Liver (tissue), 9 donors: ENCODE measurements around the gene ZSCAN1. TPM values are rescaled to one million over a fixed set of nuclear protein-coding genes. Genes with fewer than 3 reads are reported as not detected.

Experiments used
- DNase-seq: peaks from one replicate; pipeline ENCODE4 v3.0.0-alpha.2; 2017; ENCODE audit warnings: low spot score
- H3K27ac ChIP-seq, 2 donors: one replicate each; pipeline ENCODE4 v1.7.0; 2013; ENCODE audit warnings: inconsistent platforms in 2 of 2, low read length in 2 of 2, control low read depth in 1 of 2, low read depth in 1 of 2, mild to moderate bottlenecking in 1 of 2
- H3K27me3 ChIP-seq, 4 donors: one replicate each; pipeline versions ENCODE4 v1.6.1 to v1.7.0; 2013; ENCODE audit warnings: low read length in 3 of 4, inconsistent platforms in 1 of 4, mild to moderate bottlenecking in 1 of 4, moderate library complexity in 1 of 4; ENCODE audit not compliant: control insufficient read depth in 4 of 4, insufficient read depth in 4 of 4
- H3K36me3 ChIP-seq, 4 donors: one replicate each; pipeline versions ENCODE4 v1.6.1 to v1.7.0; 2013; ENCODE audit warnings: low read length in 3 of 4, mild to moderate bottlenecking in 3 of 4, low read depth in 1 of 4, moderate library complexity in 1 of 4; ENCODE audit not compliant: control insufficient read depth in 4 of 4, insufficient read depth in 3 of 4
- H3K4me1 ChIP-seq, 4 donors: one replicate each; pipeline versions ENCODE4 v1.6.1 to v1.7.0; 2013; ENCODE audit warnings: low read length in 3 of 4, mild to moderate bottlenecking in 3 of 4, moderate library complexity in 1 of 4; ENCODE audit not compliant: control insufficient read depth in 4 of 4, insufficient read depth in 4 of 4
- H3K4me3 ChIP-seq, 3 donors: one replicate each; pipeline versions ENCODE4 v1.6.1 to v1.7.0; 2013; ENCODE audit warnings: low read length in 3 of 3, control low read depth in 1 of 3, low read depth in 1 of 3, mild to moderate bottlenecking in 1 of 3
- H3K9ac ChIP-seq, 2 donors: one replicate each; pipeline ENCODE4 v1.7.0; 2013; ENCODE audit warnings: low read length in 2 of 2, mild to moderate bottlenecking in 2 of 2, moderate library complexity in 2 of 2, control low read depth in 1 of 2, low read depth in 1 of 2
- H3K9me3 ChIP-seq, 4 donors: one replicate each; pipeline versions ENCODE4 v1.6.1 to v1.7.0; 2013; ENCODE audit warnings: low read length in 3 of 4; ENCODE audit not compliant: control insufficient read depth in 4 of 4
- ATF3 ChIP-seq: IDR thresholded peaks from 2 replicates; pipeline ENCODE4 v1.6.1; 2016; ENCODE audit warnings: antibody characterized with exemption
- CTCF ChIP-seq: fragments of 150-350 bp; IDR thresholded peaks from 2 replicates; pipeline ENCODE4 v1.5.1; 2017; ENCODE audit warnings: improper control_type of control experiment, low read depth, low read length; ENCODE audit not compliant: missing input control
- FOXA1 ChIP-seq: IDR thresholded peaks from 2 replicates; pipeline ENCODE4 v1.6.1; 2016; ENCODE audit warnings: antibody characterized with exemption
- FOXA2 ChIP-seq: IDR thresholded peaks from 2 replicates; pipeline ENCODE4 v1.6.1; 2016; ENCODE audit warnings: antibody characterized with exemption
- HNF4A ChIP-seq, 2 donors: conservative IDR thresholded peaks; 2 replicates each; pipeline ENCODE4 v1.6.1; 2016; ENCODE audit warnings: antibody characterized with exemption in 2 of 2, mild to moderate bottlenecking in 2 of 2
- HNF4G ChIP-seq: IDR thresholded peaks from 2 replicates; pipeline ENCODE4 v1.6.1; 2016; ENCODE audit warnings: antibody characterized with exemption
- JUND ChIP-seq, 2 donors: IDR thresholded peaks; 2 replicates each; pipeline ENCODE4 v1.6.1; 2016; ENCODE audit warnings: antibody characterized with exemption in 2 of 2
- MAX ChIP-seq: IDR thresholded peaks from 2 replicates; pipeline ENCODE4 v1.6.1; 2016; ENCODE audit warnings: antibody characterized with exemption
- NR2F2 ChIP-seq: IDR thresholded peaks from 2 replicates; pipeline ENCODE4 v1.6.1; 2016; ENCODE audit warnings: antibody characterized with exemption
- RAD21 ChIP-seq, 2 donors: IDR thresholded peaks; 2 replicates each; pipeline ENCODE4 v1.6.1; 2016; ENCODE audit warnings: antibody characterized with exemption in 2 of 2, mild to moderate bottlenecking in 2 of 2
- REST ChIP-seq: IDR thresholded peaks from 2 replicates; pipeline ENCODE4 v1.6.1; 2016; ENCODE audit warnings: antibody characterized with exemption, mild to moderate bottlenecking
- RXRA ChIP-seq, 2 donors: IDR thresholded peaks; 2 replicates each; pipeline ENCODE4 v1.6.1; 2017 to 2018; ENCODE audit warnings: antibody characterized with exemption in 2 of 2, mild to moderate bottlenecking in 1 of 2
- SP1 ChIP-seq: IDR thresholded peaks from 2 replicates; pipeline ENCODE4 v1.6.1; 2018; ENCODE audit warnings: antibody characterized with exemption, mild to moderate bottlenecking
- TAF1 ChIP-seq: conservative IDR thresholded peaks from 2 replicates; pipeline ENCODE4 v1.6.1; 2016; ENCODE audit warnings: antibody characterized with exemption, mild to moderate bottlenecking
- YY1 ChIP-seq: IDR thresholded peaks from 2 replicates; pipeline ENCODE4 v1.6.1; 2016; ENCODE audit warnings: antibody characterized with exemption, mild to moderate bottlenecking
- ZBTB33 ChIP-seq: IDR thresholded peaks from 2 replicates; pipeline ENCODE4 v1.6.1; 2016; ENCODE audit warnings: antibody characterized with exemption
- WGBS: extraction: QIAGEN DNeasy Blood & Tissue Kit; methylation state at CpG from one replicate; pipeline ENCODE4 v1.1.7; 2013; 5-methylcytosine and 5-hydroxymethylcytosine counted together
- polyA plus RNA-seq, 2 donors: library from polyadenylated mRNA; stranded (reverse) in 1 of 2; unstranded in 1 of 2; fragments of 200-250 nt in 1 of 2; fragments of >200 nt in 1 of 2; fragmentation: Nextera tagmentation in 1 of 2; extraction: Ambion mirVana in 1 of 2; gene quantifications; one replicate each; pipeline versions ENCODE4 v1.2.1 to v1.2.3, GENCODE V29; 2013 to 2015
- total RNA-seq, 2 donors: library from RNA; depleted of rRNA; stranded (reverse); fragments of >200 nt; gene quantifications; one replicate each; pipeline ENCODE4 v1.2.3, GENCODE V29; 2014
- donor health status: healthy.
- donor health status: healthy.
- donor health status: healthy.
- donor health status: healthy.
- donor health status: healthy.

The ZSCAN1 gene
- total and polyA plus RNA-seq, 4 donors: 0.13 TPM; not detected in 3

GRCh38 chr19:58020129-58020528 is 13.7 kb upstream of the ZSCAN1 start:
- no peak for DNase-seq
- H3K27me3 ChIP-seq: no peaks in the 10 kb centered on the region
- H3K36me3 ChIP-seq: no peaks in the 10 kb centered on the region
- H3K27ac ChIP-seq: no peak overlapping the region
- 70% methylated on average over 7 of the region's 7 CpGs for WGBS
- no peaks in the 10 kb centered on the region for H3K4me1 ChIP-seq
- H3K4me3 ChIP-seq: peak overlapping the region in 1 of 3 donors; percentile 11
- TF ChIP-seq SP1: no peak
- no peak for TF ChIP-seq NR2F2
- TF ChIP-seq RXRA (IDR thresholded peaks at IDR 0.05): no peak
- no peak for TF ChIP-seq TAF1
- TF ChIP-seq ZBTB33: no peak
- no peak for TF ChIP-seq HNF4A (conservative IDR thresholded peaks at IDR 0.05)
- TF ChIP-seq FOXA1: no peak
- TF ChIP-seq RAD21 (IDR thresholded peaks at IDR 0.05): no peak
- TF ChIP-seq REST: no peak
- no peak for TF ChIP-seq HNF4G
- TF ChIP-seq YY1: no peak
- no peak for TF ChIP-seq FOXA2
- TF ChIP-seq CTCF: no peak
- TF ChIP-seq MAX: no peak
- no peak for TF ChIP-seq JUND (IDR thresholded peaks at IDR 0.05)
- peaks cover 20 to 49% (median 31%) of the 10 kb centered on the region in 4 donors for H3K9me3 ChIP-seq
- H3K9ac ChIP-seq: no peak overlapping the region

GRCh38 chr19:58021541-58022282 is 12.1 kb upstream of the ZSCAN1 start:
- Histone ChIP-seq H3K9ac (no peak overlapping the region), H3K27me3 (no peaks in the 10 kb centered on the region), H3K4me1 (no peaks in the 10 kb centered on the region), H3K27ac (no peak overlapping the region), H3K36me3 (no peaks in the 10 kb centered on the region), H3K4me3 (peak overlapping the region in 1 of 3 donors; percentile 23), H3K9me3 (peaks cover 18 to 42% (median 28%) of the 10 kb centered on the region in 4 donors)
- peak; percentile 45 for DNase-seq
- WGBS: 56% methylated on average over 30 of the region's 30 CpGs
- TF ChIP-seq HNF4A (conservative IDR thresholded peaks at IDR 0.05): no peak
- no peak for TF ChIP-seq ZBTB33
- TF ChIP-seq HNF4G: no peak
- TF ChIP-seq RAD21 (IDR thresholded peaks at IDR 0.05): peak; percentile 71 to 80
- TF ChIP-seq ATF3: no peak
- no peak for TF ChIP-seq FOXA1
- no peak for TF ChIP-seq TAF1
- TF ChIP-seq NR2F2: peak; percentile 53
- peak; percentile 46 for TF ChIP-seq CTCF
